WTC11 (cell line): ENCODE results near the gene CDK5. TPM values are rescaled to one million over a fixed set of nuclear protein-coding genes. Genes with fewer than 3 reads are reported as not detected.

ENCODE experiments used
- ARID4B ChIP-seq: sonication (generic); formaldehyde crosslinking; IDR thresholded peaks from 2 replicates; pipeline ENCODE4 v1.8.0; 2023; ENCODE audit warnings: missing genetic modification reagents, mild to moderate bottlenecking, borderline replicate concordance
- CREB1 ChIP-seq: sonication (generic); formaldehyde crosslinking; IDR thresholded peaks from 2 replicates; pipeline ENCODE4 v1.8.0; 2023; ENCODE audit warnings: mild to moderate bottlenecking, missing genetic modification reagents
- E2F5 ChIP-seq: sonication (generic); formaldehyde crosslinking; IDR thresholded peaks from 2 replicates; pipeline ENCODE4 v1.8.1; 2022; ENCODE audit warnings: mild to moderate bottlenecking, moderate library complexity, missing genetic modification reagents
- ESRRA ChIP-seq: sonication (generic); formaldehyde crosslinking; IDR thresholded peaks from 2 replicates; pipeline ENCODE4 v1.8.1; 2022; ENCODE audit warnings: mild to moderate bottlenecking, missing genetic modification reagents, borderline replicate concordance
- ETV6 ChIP-seq: sonication (generic); formaldehyde crosslinking; IDR thresholded peaks from 2 replicates; pipeline ENCODE4 v1.8.1; 2022; ENCODE audit warnings: mild to moderate bottlenecking, missing genetic modification reagents
- FOXJ3 ChIP-seq: sonication (generic); formaldehyde crosslinking; IDR thresholded peaks from 2 replicates; pipeline ENCODE4 v1.9.0; 2021; ENCODE audit warnings: missing genetic modification reagents, mild to moderate bottlenecking, borderline replicate concordance
- FOXK1 ChIP-seq: sonication (generic); formaldehyde crosslinking; IDR thresholded peaks from 2 replicates; pipeline ENCODE4 v1.8.0; 2022; ENCODE audit warnings: mild to moderate bottlenecking, moderate library complexity, missing genetic modification reagents
- FOXP4 ChIP-seq: sonication (generic); formaldehyde crosslinking; IDR thresholded peaks from 2 replicates; pipeline ENCODE4 v1.8.0; 2022; ENCODE audit warnings: mild to moderate bottlenecking, missing genetic modification reagents
- GABPB1 ChIP-seq: sonication (generic); formaldehyde crosslinking; IDR thresholded peaks from 2 replicates; pipeline ENCODE4 v1.8.1; 2023; ENCODE audit warnings: mild to moderate bottlenecking, missing genetic modification reagents
- HMGXB4 ChIP-seq: sonication (generic); formaldehyde crosslinking; IDR thresholded peaks from 2 replicates; pipeline ENCODE4 v1.8.1; 2023; ENCODE audit warnings: mild to moderate bottlenecking, moderate library complexity, missing genetic modification reagents
- JUN ChIP-seq: sonication (generic); formaldehyde crosslinking; IDR thresholded peaks from 2 replicates; pipeline ENCODE4 v1.8.0; 2023; ENCODE audit warnings: mild to moderate bottlenecking, missing genetic modification reagents
- MLX ChIP-seq: sonication (generic); formaldehyde crosslinking; IDR thresholded peaks from 2 replicates; pipeline ENCODE4 v1.8.1; 2023; ENCODE audit warnings: mild to moderate bottlenecking, missing genetic modification reagents, moderate library complexity
- NR3C1 ChIP-seq: sonication (generic); formaldehyde crosslinking; conservative IDR thresholded peaks from 2 replicates; pipeline ENCODE4 v1.8.1; 2023; ENCODE audit warnings: low read depth, mild to moderate bottlenecking, missing genetic modification reagents
- PRDM15 ChIP-seq: sonication (generic); formaldehyde crosslinking; IDR thresholded peaks from 2 replicates; pipeline ENCODE4 v1.8.0; 2022; ENCODE audit warnings: missing genetic modification reagents
- SP1 ChIP-seq: sonication (generic); formaldehyde crosslinking; conservative IDR thresholded peaks from 2 replicates; pipeline ENCODE4 v1.8.1; 2022; ENCODE audit warnings: missing genetic modification reagents
- TCF7 ChIP-seq: sonication (generic); formaldehyde crosslinking; IDR thresholded peaks from 2 replicates; pipeline ENCODE4 v1.8.0; 2022; ENCODE audit warnings: mild to moderate bottlenecking, low read depth, missing genetic modification reagents, moderate library complexity
- USF1 ChIP-seq: sonication (generic); formaldehyde crosslinking; IDR thresholded peaks from 2 replicates; pipeline ENCODE4 v1.8.0; 2022; ENCODE audit warnings: mild to moderate bottlenecking, missing genetic modification reagents
- ZNF138 ChIP-seq: sonication (generic); formaldehyde crosslinking; conservative IDR thresholded peaks from 2 replicates; pipeline ENCODE4 v1.8.1; 2022; ENCODE audit warnings: mild to moderate bottlenecking, moderate library complexity, missing genetic modification reagents
- ZNF232 ChIP-seq: sonication (generic); formaldehyde crosslinking; IDR thresholded peaks from 2 replicates; pipeline ENCODE4 v1.8.0; 2022; ENCODE audit warnings: mild to moderate bottlenecking, missing genetic modification reagents
- ZNF263 ChIP-seq: sonication (generic); formaldehyde crosslinking; IDR thresholded peaks from 2 replicates; pipeline ENCODE4 v1.8.1; 2022; ENCODE audit warnings: low read depth, mild to moderate bottlenecking, moderate library complexity, missing genetic modification reagents
- ZNF425 ChIP-seq: fragments of 250-450 bp; sonication (Bioruptor Pico); conservative IDR thresholded peaks from 2 replicates; pipeline ENCODE4 v1.9.0; 2021; ENCODE audit warnings: mild to moderate bottlenecking
- total RNA-seq: library from RNA; stranded (reverse); gene quantifications from 3 replicates; pipeline ENCODE4 v1.2.3, GENCODE V29; 2021

CDK5 gene
- total RNA-seq, 1 experiment from 2014 or later = 27.8 TPM

- peak; percentile 59; the same call in 1 of the 2 replicates for TF ChIP-seq ARID4B (CRISPR knock-in tag)
- TF ChIP-seq JUN (CRISPR knock-in tag) = no peak
- no peak for TF ChIP-seq ZNF232
- no peak for TF ChIP-seq ZNF138 (CRISPR knock-in tag)
- no peak for TF ChIP-seq ZNF263
- TF ChIP-seq HMGXB4 (CRISPR knock-in tag) = no peak
- TF ChIP-seq FOXP4 = no peak
- TF ChIP-seq GABPB1 (CRISPR knock-in tag) = peak; percentile 72
- peak; percentile 50; the same call in 1 of the 2 replicates for TF ChIP-seq E2F5 (CRISPR knock-in tag)
- no peak for TF ChIP-seq PRDM15 (CRISPR knock-in tag)
- no peak for TF ChIP-seq ESRRA (CRISPR knock-in tag)
- TF ChIP-seq CREB1 (CRISPR knock-in tag) = no peak
- no peak for TF ChIP-seq TCF7 (CRISPR knock-in tag)
- TF ChIP-seq ETV6 = peak; percentile 70; the same call in 1 of the 2 replicates
- peak; percentile 93 for TF ChIP-seq SP1
- TF ChIP-seq FOXJ3 (CRISPR knock-in tag) = no peak
- peak; percentile 92 for TF ChIP-seq FOXK1 (CRISPR knock-in tag)
- no peak for TF ChIP-seq MLX (CRISPR knock-in tag)
- 0 out of 2 replicates have a peak, but pooled peaks have one; percentile 8 for TF ChIP-seq USF1
- no peak for TF ChIP-seq ZNF425
- no peak for TF ChIP-seq NR3C1 (CRISPR knock-in tag)
These were observed 488 bp upstream of the CDK5 start (continued) for GRCh38 chr7:151057989-151058780.
